HepG2 (cell line): ENCODE measurements around the gene SDC4. TPM values are rescaled to one million over a fixed set of nuclear protein-coding genes. Genes with fewer than 3 reads are reported as not detected.
A peak's percentile ranks its signal among the peaks of the same experiment; 100 is the strongest.

ENCODE experiments used
- AFF4 ChIP-seq: sonication (generic); formaldehyde crosslinking; IDR thresholded peaks from 2 replicates; pipeline ENCODE4 v1.4.0; 2020; ENCODE audit warnings: missing genetic modification reagents
- AGO2 ChIP-seq: fragments of 200-400 bp; formaldehyde crosslinking; optimal IDR thresholded peaks from 2 replicates; pipeline ENCODE3; 2017; ENCODE audit warnings: mild to moderate bottlenecking, low read depth, low read length, moderate library complexity
- BORCS8-MEF2B ChIP-seq: sonication (generic); formaldehyde crosslinking; IDR thresholded peaks from 2 replicates; pipeline ENCODE4 v1.8.0; 2022; ENCODE audit warnings: mild to moderate bottlenecking, missing genetic modification reagents
- ELF3 ChIP-seq: IDR thresholded peaks from 2 replicates; pipeline ENCODE4 v1.6.1; 2016; ENCODE audit warnings: missing genetic modification reagents, missing compliant biosample characterization
- FOXK1 ChIP-seq: sonication (generic); formaldehyde crosslinking; IDR thresholded peaks from 2 replicates; pipeline ENCODE4 v1.4.0; 2020; ENCODE audit warnings: low read depth, missing genetic modification reagents, borderline replicate concordance
- HMGXB3 ChIP-seq: sonication (generic); formaldehyde crosslinking; IDR thresholded peaks from 2 replicates; pipeline ENCODE4 v1.4.0; 2020; ENCODE audit warnings: missing genetic modification reagents, borderline replicate concordance
- KMT2A ChIP-seq: sonication (generic); formaldehyde crosslinking; IDR thresholded peaks from 2 replicates; pipeline ENCODE4 v1.4.0; 2020; ENCODE audit warnings: missing genetic modification reagents
- MAX ChIP-seq: IDR thresholded peaks from 2 replicates; pipeline ENCODE4 v1.6.1; 2012; ENCODE audit warnings: inconsistent platforms
- MEF2D ChIP-seq: sonication (generic); formaldehyde crosslinking; IDR thresholded peaks from 2 replicates; pipeline ENCODE4 v1.5.1; 2020; ENCODE audit warnings: mild to moderate bottlenecking, missing genetic modification reagents
- SP140L ChIP-seq: sonication (generic); formaldehyde crosslinking; IDR thresholded peaks from 2 replicates; pipeline ENCODE4 v1.4.0; 2020; ENCODE audit warnings: missing genetic modification reagents, borderline replicate concordance
- TFDP1 ChIP-seq: IDR thresholded peaks from 2 replicates; pipeline ENCODE4 v1.6.1; 2016; ENCODE audit warnings: missing compliant biosample characterization, missing genetic modification reagents, borderline replicate concordance
- ZFP1 ChIP-seq: IDR thresholded peaks from 2 replicates; pipeline ENCODE4 v1.6.1; 2016
- ZFY ChIP-seq: sonication (generic); formaldehyde crosslinking; IDR thresholded peaks from 2 replicates; pipeline ENCODE4 v1.4.0; 2020; ENCODE audit warnings: missing genetic modification reagents
- ZMYM2 ChIP-seq: sonication (generic); formaldehyde crosslinking; IDR thresholded peaks from 2 replicates; pipeline ENCODE4 v1.8.0; 2022; ENCODE audit warnings: mild to moderate bottlenecking, missing genetic modification reagents
- ZNF121 ChIP-seq: sonication (generic); formaldehyde crosslinking; IDR thresholded peaks from 2 replicates; pipeline ENCODE4 v1.5.0; 2020; ENCODE audit warnings: mild to moderate bottlenecking, missing genetic modification reagents
- ZNF224 ChIP-seq: sonication (generic); formaldehyde crosslinking; IDR thresholded peaks from 2 replicates; pipeline ENCODE4 v1.5.0; 2020; ENCODE audit warnings: mild to moderate bottlenecking, missing genetic modification reagents
- ZNF292 ChIP-seq: sonication (generic); formaldehyde crosslinking; IDR thresholded peaks from 2 replicates; pipeline ENCODE4 v1.8.1; 2022; ENCODE audit warnings: mild to moderate bottlenecking, low read depth, missing genetic modification reagents, borderline replicate concordance
- ZNF34 ChIP-seq: sonication (generic); formaldehyde crosslinking; IDR thresholded peaks from 2 replicates; pipeline ENCODE4 v1.4.0; 2020; ENCODE audit warnings: mild to moderate bottlenecking, missing genetic modification reagents, borderline replicate concordance
- ZNF615 ChIP-seq: sonication (generic); formaldehyde crosslinking; IDR thresholded peaks from 2 replicates; pipeline ENCODE4 v1.5.0; 2020; ENCODE audit warnings: mild to moderate bottlenecking, missing genetic modification reagents, borderline replicate concordance
- ZNF720 ChIP-seq: sonication (generic); formaldehyde crosslinking; IDR thresholded peaks from 2 replicates; pipeline ENCODE4 v1.4.0; 2020; ENCODE audit warnings: missing genetic modification reagents
- ZNF740 ChIP-seq: sonication (generic); formaldehyde crosslinking; IDR thresholded peaks from 2 replicates; pipeline ENCODE4 v1.4.0; 2020; ENCODE audit warnings: missing genetic modification reagents
- polyA plus RNA-seq, 8 experiments: library from polyadenylated mRNA; depleted of rRNA in 3 of 8; stranded (reverse) in 7 of 8; unstranded in 1 of 8; fragments of >200 nt; fragmentation: Illumina TruSeq in 4 of 8; extraction: Trizol in 4 of 8; gene quantifications; 2 replicates each; pipeline versions ENCODE4 v1.2.1 to v1.2.3, GENCODE V29; 2011 to 2016; ENCODE audit warnings: low read depth in 4 of 8, missing spikeins in 1 of 8, mixed read lengths in 1 of 8; ENCODE audit not compliant: insufficient read depth in 1 of 8
- total RNA-seq, 5 experiments: library from RNA; depleted of rRNA; stranded (reverse); fragments of >200 nt; fragmentation: Illumina TruSeq; extraction: Trizol; gene quantifications; 2 replicates each; pipeline ENCODE4 v1.2.3, GENCODE V29; 2016; ENCODE audit warnings: low read depth in 1 of 5

SDC4 gene
- total and polyA plus RNA-seq, 2 of the 13 experiments (the other 11 are each of a cell fraction or from before 2014, with no cell fraction given), result 49.0 to 65.1 TPM

- 0 out of 2 replicates have a peak, but pooled peaks have one; percentile 57 for TF ChIP-seq ZNF34 (CRISPR knock-in tag)
- 0 out of 2 replicates have a peak, but pooled peaks have one; percentile 11 for TF ChIP-seq ZNF615 (CRISPR knock-in tag)
- TF ChIP-seq HMGXB3, result no peak; the same call in 1 of the 2 replicates
- TF ChIP-seq AGO2, result no peak
- peak; percentile 51; the same call in 1 of the 2 replicates for TF ChIP-seq MAX
- peak; percentile 92 for TF ChIP-seq FOXK1 (CRISPR knock-in tag)
- no peak for TF ChIP-seq ZNF224
- no peak for TF ChIP-seq ZNF720 (CRISPR knock-in tag)
- TF ChIP-seq TFDP1 (CRISPR knock-in tag), result no peak
- TF ChIP-seq BORCS8-MEF2B (CRISPR knock-in tag), result 0 out of 2 replicates have a peak, but pooled peaks have one; percentile 15
- TF ChIP-seq KMT2A (CRISPR knock-in tag), result no peak
- TF ChIP-seq ZNF121 (CRISPR knock-in tag), result peak; percentile 57; the same call in 1 of the 2 replicates
- TF ChIP-seq ZFY (CRISPR knock-in tag), result no peak
- TF ChIP-seq SP140L (CRISPR knock-in tag), result no peak
- peak; percentile 73; the same call in 1 of the 2 replicates for TF ChIP-seq ZNF292
- TF ChIP-seq ZNF740, result no peak
- TF ChIP-seq ZMYM2, result peak; percentile 96
- TF ChIP-seq AFF4 (CRISPR knock-in tag), result no peak
- TF ChIP-seq ZFP1 (CRISPR knock-in tag), result 0 out of 2 replicates have a peak, but pooled peaks have one; percentile 34
- 0 out of 2 replicates have a peak, but pooled peaks have one; percentile 32 for TF ChIP-seq ELF3
- TF ChIP-seq MEF2D (CRISPR knock-in tag), result peak; percentile 66; the same call in 1 of the 2 replicates
Observed at GRCh38 chr20:45340236-45340847, 7.9 kb downstream of the SDC4 start (continued).
